ENCODE data around the gene PAMR1. TPM values are rescaled to one million over a fixed set of nuclear protein-coding genes. Genes with fewer than 3 reads are reported as not detected.

PAMR1 gene
- total RNA-seq, 2 experiments from 2014 or later: not detected

DNA sequence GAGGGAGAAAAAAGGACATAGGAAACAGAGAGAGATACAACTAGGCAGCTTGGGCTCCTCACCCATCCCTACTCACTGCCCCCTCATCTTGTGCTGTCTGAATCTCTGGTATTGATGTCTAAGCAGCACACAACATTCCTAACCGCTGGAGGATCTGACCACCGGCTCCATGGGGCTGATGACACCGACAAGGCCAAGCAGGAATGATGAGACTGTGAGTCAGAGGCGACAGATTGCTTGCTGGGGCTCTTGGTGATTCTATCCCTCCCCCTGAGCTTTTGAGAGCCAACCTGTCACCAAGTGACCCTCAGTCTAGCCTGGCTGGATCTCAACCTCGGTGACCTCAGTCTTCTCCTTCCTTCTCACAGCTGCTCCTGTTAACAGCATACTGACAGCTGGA, 13.8 kb downstream of the PAMR1 start:
- no peaks in the 10 kb centered on the region for H3K4me1 Mint-ChIP-seq
- POLR2A ChIA-PET: no interaction called here
- H3K4me3 Mint-ChIP-seq: no peak overlapping the region
- H3K27me3 Mint-ChIP-seq: peaks cover 3% of the 10 kb centered on the region
- CTCF ChIA-PET: no interaction called here
- H3K27ac Mint-ChIP-seq: no peak overlapping the region
- H3K36me3 Mint-ChIP-seq (ENCODE audit: low read depth): no peaks in the 10 kb centered on the region
- DNase-seq: no peak
- no peaks in the 10 kb centered on the region for H3K9me3 Mint-ChIP-seq

DNA sequence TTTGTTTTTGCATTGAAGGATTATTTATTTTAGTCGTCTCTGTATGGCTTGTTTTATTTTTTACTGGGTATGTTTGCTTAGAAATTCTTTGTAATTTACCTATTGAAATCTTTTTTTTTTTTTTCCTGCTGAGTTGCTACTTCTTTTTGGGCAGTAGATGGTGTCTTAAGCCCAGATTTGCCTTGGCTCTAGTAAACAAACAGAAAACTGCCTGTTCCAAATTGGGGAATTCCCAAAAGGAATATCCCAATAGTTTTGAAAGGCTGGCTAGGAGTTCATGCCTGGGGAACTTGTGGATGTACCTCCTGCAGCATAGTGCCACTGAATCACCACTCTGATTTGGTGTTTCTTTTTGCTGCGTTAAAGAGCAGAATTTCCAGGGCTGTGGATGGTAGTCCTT, 17.7 kb downstream of the PAMR1 start:
- Mint-ChIP-seq H3K9me3 (peaks cover 5% of the 10 kb centered on the region), H3K4me1 (no peaks in the 10 kb centered on the region), H3K27me3 (peaks cover 14% of the 10 kb centered on the region), H3K4me3 (no peak overlapping the region), H3K27ac (no peak overlapping the region), H3K36me3 (ENCODE audit: low read depth) (no peaks in the 10 kb centered on the region)
- no peak for DNase-seq
- ChIA-PET POLR2A (no interaction called here), CTCF (no interaction called here)

DNA sequence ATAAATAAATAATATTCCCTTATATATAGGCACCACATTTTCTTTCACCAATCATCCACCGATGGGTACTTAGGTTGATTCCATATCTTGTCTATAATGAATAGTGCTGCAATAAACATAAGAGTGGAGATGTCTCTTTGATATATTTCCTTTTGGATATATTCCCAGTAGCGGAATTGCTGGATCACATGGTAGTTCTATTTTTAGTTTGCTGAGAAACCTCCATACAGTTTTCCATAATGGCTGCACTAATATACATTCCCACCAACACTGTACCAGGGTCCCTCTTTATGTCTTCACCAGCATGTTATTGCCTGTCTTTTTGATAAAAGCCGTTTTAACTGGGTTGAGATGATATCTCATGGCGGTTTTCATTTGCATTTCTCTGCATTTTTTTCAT, 23.6 kb downstream of the PAMR1 start:
- H3K36me3 Mint-ChIP-seq (ENCODE audit: low read depth): no peaks in the 10 kb centered on the region
- peaks cover 12% of the 10 kb centered on the region for H3K27me3 Mint-ChIP-seq
- H3K4me1 Mint-ChIP-seq: no peaks in the 10 kb centered on the region
- no peak for DNase-seq
- POLR2A ChIA-PET: no interaction called here
- no peak overlapping the region for H3K4me3 Mint-ChIP-seq
- no peak overlapping the region for H3K27ac Mint-ChIP-seq
- CTCF ChIA-PET: interaction anchor here (1.2 kb wide), 1 partner anchor 24 kb away, joined by 3 read pairs; the partner anchor contains the start of gene PAMR1
- peaks cover 5% of the 10 kb centered on the region for H3K9me3 Mint-ChIP-seq

DNA sequence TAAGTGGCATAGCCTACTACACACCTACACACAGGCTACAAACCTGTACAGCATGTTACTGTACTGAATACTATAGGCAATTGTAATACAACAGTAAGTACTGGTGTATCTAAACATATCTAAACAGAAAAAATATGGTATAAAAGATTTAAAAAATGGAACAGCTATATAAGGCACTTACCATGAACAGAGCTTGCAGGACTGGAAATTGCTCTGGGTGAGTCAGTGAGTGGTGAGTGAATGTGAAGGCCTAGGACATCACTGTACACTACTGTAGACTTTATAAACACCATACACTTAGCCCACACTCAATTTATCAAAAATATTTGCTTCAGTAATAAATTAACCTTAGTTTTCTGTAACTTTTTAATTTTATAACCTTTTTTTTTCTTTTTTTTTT, 24.7 kb downstream of the PAMR1 start:
- CTCF ChIA-PET: interaction anchor here (1.2 kb wide), 1 partner anchor 25 kb away, joined by 3 read pairs; the partner anchor contains the start of gene PAMR1
- POLR2A ChIA-PET: no interaction called here
- Mint-ChIP-seq H3K27me3 (peaks cover 7% of the 10 kb centered on the region), H3K36me3 (ENCODE audit: low read depth) (no peaks in the 10 kb centered on the region), H3K9me3 (peaks cover 3% of the 10 kb centered on the region), H3K4me1 (no peaks in the 10 kb centered on the region), H3K4me3 (no peak overlapping the region), H3K27ac (no peak overlapping the region)
- DNase-seq: no peak

DNA sequence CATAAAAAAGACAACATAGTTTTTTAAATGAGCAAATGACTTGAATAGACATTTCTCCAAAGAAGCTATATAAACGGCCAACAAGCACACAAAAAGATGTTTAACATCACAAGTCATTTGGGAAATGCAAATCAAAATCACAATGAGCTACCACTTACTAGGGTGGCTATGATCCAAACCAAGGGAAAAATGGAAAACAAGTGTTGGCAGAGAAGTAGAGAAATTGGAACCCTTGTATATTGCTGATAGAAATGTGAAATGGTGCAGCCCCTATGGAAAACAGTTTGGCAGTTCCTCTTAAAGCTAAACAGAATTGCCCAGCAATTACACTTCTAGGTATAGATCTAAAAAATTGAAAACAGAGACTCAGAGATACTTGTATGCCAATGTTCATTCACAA, 29.0 kb downstream of the PAMR1 start:
- H3K4me1 Mint-ChIP-seq: no peaks in the 10 kb centered on the region
- H3K27me3 Mint-ChIP-seq: peaks cover 2% of the 10 kb centered on the region
- H3K9me3 Mint-ChIP-seq: no peaks in the 10 kb centered on the region
- H3K4me3 Mint-ChIP-seq: no peak overlapping the region
- no peaks in the 10 kb centered on the region for H3K36me3 Mint-ChIP-seq (ENCODE audit: low read depth)
- no peak overlapping the region for H3K27ac Mint-ChIP-seq
- ChIA-PET POLR2A (no interaction called here), CTCF (no interaction called here)
- DNase-seq: no peak

DNA sequence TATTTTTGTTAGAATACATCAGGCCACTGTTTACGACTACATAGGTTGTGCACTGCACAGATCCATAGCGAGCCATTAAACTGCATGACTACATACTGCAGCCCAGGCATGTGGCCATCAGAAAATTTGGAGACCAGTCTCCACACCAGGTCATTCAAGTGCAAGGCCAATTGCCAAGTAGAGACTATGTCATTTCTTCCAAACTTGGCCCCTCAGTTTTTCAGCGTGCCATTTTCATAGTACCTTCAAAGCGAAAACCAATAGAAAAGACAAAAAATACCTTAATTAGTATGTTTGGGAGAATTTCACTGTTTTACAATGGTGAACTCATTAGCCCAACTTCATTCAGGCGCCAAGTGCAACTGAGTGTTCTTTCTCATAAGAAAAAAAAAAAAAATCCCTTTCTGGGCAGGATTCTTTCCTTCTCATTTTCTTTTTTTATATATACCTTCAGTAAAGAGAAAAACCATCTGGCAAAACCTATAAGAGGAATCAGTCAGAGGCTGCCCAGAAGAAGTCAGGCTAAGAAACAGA, 30.4 kb downstream of the PAMR1 start:
- Mint-ChIP-seq H3K36me3 (ENCODE audit: low read depth) (no peaks in the 10 kb centered on the region), H3K9me3 (no peaks in the 10 kb centered on the region), H3K27me3 (peaks cover 5% of the 10 kb centered on the region), H3K4me3 (no peak overlapping the region), H3K4me1 (no peaks in the 10 kb centered on the region), H3K27ac (no peak overlapping the region)
- no peak for DNase-seq
- ChIA-PET POLR2A (no interaction called here), CTCF (no interaction called here)

DNA sequence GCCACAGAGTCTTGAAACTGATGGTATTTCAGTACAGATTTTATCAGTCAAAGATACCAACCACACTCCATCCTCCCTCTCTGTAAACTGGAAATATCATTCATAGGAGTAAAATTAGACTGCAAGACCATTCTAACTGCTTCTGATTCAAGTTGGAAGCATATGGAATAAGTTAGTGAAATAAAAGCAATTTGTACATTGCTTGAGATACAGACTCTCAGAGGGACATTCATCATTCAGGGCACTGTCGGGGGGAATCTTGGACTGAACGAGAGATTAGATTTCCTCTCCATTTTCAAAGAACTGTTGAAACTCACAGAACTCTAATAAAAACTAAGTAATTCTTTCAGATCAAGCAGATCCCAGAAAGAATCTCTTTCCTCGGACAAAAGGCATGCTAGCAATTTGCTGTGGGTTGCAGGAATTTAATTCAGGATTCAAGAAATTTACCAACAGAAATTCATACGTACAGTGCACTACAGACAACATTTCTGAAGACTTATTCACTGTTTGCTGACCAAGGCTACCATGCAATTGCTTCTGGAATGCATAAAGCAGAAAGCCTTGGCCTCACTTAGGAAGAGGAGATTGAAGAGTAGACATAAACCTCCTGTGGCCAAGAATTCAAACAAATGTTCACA, 34.1 kb downstream of the PAMR1 start:
- H3K9me3 Mint-ChIP-seq: no peaks in the 10 kb centered on the region
- H3K4me1 Mint-ChIP-seq: no peaks in the 10 kb centered on the region
- no peak for DNase-seq
- ChIA-PET CTCF (interaction anchor here (1.3 kb wide), 1 partner anchor 18 kb away, joined by 3 read pairs; no protein-coding TSS in a partner anchor), POLR2A (no interaction called here)
- no peak overlapping the region for H3K4me3 Mint-ChIP-seq
- H3K27ac Mint-ChIP-seq: no peak overlapping the region
- H3K27me3 Mint-ChIP-seq: peaks cover 9% of the 10 kb centered on the region
- H3K36me3 Mint-ChIP-seq (ENCODE audit: low read depth): no peaks in the 10 kb centered on the region

DNA sequence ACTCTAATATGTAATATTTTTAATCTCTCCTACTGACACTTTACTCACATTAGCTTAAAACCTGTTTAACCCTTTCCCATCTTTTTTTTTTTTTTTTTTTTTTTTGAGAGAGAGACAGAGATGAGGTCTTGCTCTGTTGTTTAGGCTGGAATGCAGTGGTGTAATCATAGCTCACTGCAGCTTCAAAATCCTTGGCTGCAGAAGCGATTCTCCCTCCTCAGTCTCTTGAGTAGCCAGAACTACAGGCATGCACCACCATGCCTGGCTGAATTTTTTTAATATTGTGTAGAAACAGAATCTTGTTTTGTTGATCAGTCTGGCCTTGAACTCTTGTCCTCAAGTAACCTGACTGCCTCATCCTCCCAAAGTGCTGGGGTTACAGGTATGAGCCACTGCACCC, 37.3 kb downstream of the PAMR1 start:
- Mint-ChIP-seq H3K36me3 (ENCODE audit: low read depth) (no peaks in the 10 kb centered on the region), H3K4me3 (no peak overlapping the region), H3K27ac (no peak overlapping the region), H3K27me3 (peaks cover 19% of the 10 kb centered on the region), H3K4me1 (no peaks in the 10 kb centered on the region), H3K9me3 (peaks cover 5% of the 10 kb centered on the region)
- POLR2A ChIA-PET: no interaction called here
- DNase-seq: no peak
- CTCF ChIA-PET: no interaction called here

DNA sequence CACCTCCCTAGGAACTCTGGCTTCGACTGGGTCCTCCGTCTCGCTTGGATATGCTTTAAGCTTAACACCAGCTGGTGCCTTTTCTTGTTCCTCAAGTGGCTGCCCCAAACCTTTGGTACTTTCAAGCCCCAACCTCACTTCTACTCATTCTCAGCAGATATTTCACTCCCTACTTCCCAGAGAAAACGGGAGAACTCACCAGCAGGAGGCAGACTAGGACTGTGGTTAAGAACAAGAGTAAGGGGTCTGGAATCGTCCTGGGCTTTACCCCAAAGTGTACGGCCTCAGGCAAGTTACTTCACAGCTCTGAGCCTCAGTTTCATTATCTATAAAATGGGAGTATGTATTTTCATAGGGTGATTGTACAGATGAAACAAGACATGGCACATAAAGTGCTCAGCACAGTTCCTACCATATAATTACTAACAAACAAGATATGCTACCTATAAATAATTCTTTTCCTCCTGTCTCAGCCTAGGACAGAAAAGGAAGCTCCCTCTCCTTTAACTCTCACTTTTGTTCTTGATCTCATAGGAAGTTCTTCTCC, 37.8 kb downstream of the PAMR1 start:
- Mint-ChIP-seq H3K4me3 (no peak overlapping the region), H3K27ac (no peak overlapping the region), H3K9me3 (peaks cover 10% of the 10 kb centered on the region), H3K4me1 (no peaks in the 10 kb centered on the region), H3K27me3 (peaks cover 19% of the 10 kb centered on the region), H3K36me3 (ENCODE audit: low read depth) (no peaks in the 10 kb centered on the region)
- no peak for DNase-seq
- CTCF ChIA-PET: no interaction called here
- POLR2A ChIA-PET: no interaction called here

DNA sequence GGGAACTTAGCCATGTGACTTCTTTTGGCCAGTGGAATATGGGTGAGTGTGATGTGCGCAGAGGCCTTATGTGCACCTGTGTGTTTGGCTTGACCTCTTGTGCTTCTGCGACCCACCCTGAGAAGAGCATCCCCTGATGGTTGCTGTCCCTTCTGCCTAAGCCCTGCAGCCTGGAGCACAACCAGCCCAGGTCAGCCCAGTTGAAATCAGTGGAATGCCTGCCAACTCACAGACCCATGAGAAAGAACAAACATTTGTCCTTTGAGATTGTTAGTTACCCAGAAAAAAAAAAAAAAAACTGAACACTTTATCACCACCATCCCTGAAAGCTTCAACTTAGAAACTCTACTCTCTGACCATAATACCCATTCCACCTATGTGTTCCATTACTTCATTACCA, 38.5 kb downstream of the PAMR1 start:
- CTCF ChIA-PET: no interaction called here
- peaks cover 19% of the 10 kb centered on the region for H3K27me3 Mint-ChIP-seq
- POLR2A ChIA-PET: no interaction called here
- no peak overlapping the region for H3K27ac Mint-ChIP-seq
- no peak overlapping the region for H3K4me3 Mint-ChIP-seq
- DNase-seq: no peak
- H3K4me1 Mint-ChIP-seq: no peaks in the 10 kb centered on the region
- H3K9me3 Mint-ChIP-seq: peaks cover 11% of the 10 kb centered on the region
- no peaks in the 10 kb centered on the region for H3K36me3 Mint-ChIP-seq (ENCODE audit: low read depth)

DNA sequence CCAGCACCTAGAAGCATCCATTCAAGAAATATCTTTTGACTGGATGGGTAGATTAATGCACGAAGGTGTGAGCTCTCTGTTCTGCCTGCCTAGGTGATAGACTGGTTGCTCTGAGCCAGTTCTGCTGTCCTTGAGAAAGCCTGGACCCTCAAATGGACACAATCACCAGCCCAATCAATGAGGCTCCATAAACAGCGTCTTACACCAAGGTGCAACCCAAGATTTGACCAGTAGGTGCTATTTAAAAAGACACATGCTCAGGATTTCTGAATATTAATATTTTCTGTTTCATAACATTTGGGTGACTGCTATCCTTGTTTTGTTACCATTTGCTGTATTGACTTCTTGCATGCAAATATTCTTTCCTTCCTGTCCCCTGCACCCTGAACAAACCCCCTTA, 39.0 kb downstream of the PAMR1 start:
- H3K9me3 Mint-ChIP-seq: peaks cover 11% of the 10 kb centered on the region
- H3K27ac Mint-ChIP-seq: no peak overlapping the region
- CTCF ChIA-PET: no interaction called here
- no peaks in the 10 kb centered on the region for H3K4me1 Mint-ChIP-seq
- no peaks in the 10 kb centered on the region for H3K36me3 Mint-ChIP-seq (ENCODE audit: low read depth)
- POLR2A ChIA-PET: no interaction called here
- H3K27me3 Mint-ChIP-seq: peaks cover 19% of the 10 kb centered on the region
- H3K4me3 Mint-ChIP-seq: no peak overlapping the region
- DNase-seq: no peak

DNA sequence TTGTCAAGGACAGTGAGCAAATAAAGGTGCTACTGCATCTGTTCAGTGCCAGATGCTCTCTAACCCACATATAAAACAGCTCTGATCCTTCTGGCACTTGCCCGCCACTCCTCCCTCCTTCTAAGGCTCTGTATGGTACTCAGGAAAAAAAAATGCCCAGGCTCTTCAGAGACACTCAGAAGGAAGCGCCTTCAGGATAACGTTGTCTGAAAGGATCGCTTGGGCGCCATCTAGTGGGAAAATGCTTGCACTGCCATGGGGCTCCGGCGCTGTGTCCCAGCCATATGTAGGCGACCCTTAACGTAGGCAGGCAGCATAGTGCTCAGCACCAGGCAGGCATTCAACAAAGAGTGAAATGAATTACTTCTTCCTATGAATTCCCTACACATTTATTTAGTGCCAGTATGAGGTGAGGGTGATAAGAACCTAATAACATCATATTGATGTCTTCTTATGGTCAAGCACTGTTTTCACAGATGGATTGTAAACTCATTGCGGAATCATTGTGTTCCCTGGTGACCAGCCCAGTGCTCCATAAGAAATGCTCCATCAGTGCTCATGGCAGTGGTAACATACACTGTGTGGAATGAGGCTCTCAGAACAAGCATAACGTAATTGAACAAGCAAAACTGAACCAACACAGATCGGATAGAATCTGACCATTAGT, 39.6 kb downstream of the PAMR1 start:
- peaks cover 12% of the 10 kb centered on the region for H3K9me3 Mint-ChIP-seq
- no peak overlapping the region for H3K27ac Mint-ChIP-seq
- POLR2A ChIA-PET: no interaction called here
- no peak overlapping the region for H3K4me3 Mint-ChIP-seq
- DNase-seq: peak; percentile 74
- no peaks in the 10 kb centered on the region for H3K4me1 Mint-ChIP-seq
- CTCF ChIA-PET: interaction anchor here (0.7 kb wide), 1 partner anchor 12 kb away, joined by 3 read pairs; no protein-coding TSS in a partner anchor
- peaks cover 18% of the 10 kb centered on the region for H3K27me3 Mint-ChIP-seq
- no peaks in the 10 kb centered on the region for H3K36me3 Mint-ChIP-seq (ENCODE audit: low read depth)

DNA sequence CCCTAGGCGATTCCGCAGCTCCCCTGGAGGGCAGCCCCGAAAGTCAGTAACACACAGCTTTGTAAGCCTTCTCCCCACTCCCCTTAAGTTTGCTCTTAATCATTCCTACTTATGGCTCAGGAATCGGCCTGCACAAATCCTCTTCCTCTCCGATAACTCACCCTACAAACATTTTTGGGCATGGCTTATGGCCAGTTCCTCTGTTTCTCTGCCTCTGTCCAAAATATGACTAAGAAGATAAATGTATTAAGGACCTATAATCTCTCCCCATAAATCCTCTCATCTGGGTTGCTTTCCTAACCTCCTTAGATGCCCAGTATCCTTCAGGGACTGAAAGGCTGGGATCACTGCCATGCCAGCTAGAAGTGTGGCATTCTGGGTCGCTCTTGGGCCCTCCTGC, 41.0 kb downstream of the PAMR1 start:
- Mint-ChIP-seq H3K27me3 (peaks cover 24% of the 10 kb centered on the region), H3K36me3 (ENCODE audit: low read depth) (no peaks in the 10 kb centered on the region), H3K9me3 (peaks cover 16% of the 10 kb centered on the region), H3K4me1 (no peaks in the 10 kb centered on the region), H3K4me3 (no peak overlapping the region), H3K27ac (no peak overlapping the region)
- CTCF ChIA-PET: interaction anchor here (1.0 kb wide), 1 partner anchor 13 kb away, joined by 3 read pairs; no protein-coding TSS in a partner anchor
- no peak for DNase-seq
- POLR2A ChIA-PET: no interaction called here
